T1000 (cell line): ENCODE measurements around the gene IQUB.
A peak's percentile ranks its signal among the peaks of the same experiment; 100 is the strongest.
"Not testable (repeated sequence)": the region's sequence is repeated elsewhere in the genome, so short reads cannot be mapped to it uniquely, and the experiment has no call there.

Source experiments
- DNase-seq: peaks from one replicate; lab custom pipeline; 2025; ENCODE audit warnings: mixed read lengths; lab: John Stamatoyannopoulos, UW

Gene IQUB

GRCh38 chr7:123534383-123535260 lies at the start of gene IQUB:
Gene IQUB, minus strand, starts transcription at chr7:123534595. Its CDS starts 22,255 bp downstream, at chr7:123512340.
- DNase-seq: peak; percentile 89

GRCh38 chr7:123583821-123584220 lies 49.4 kb upstream of the IQUB start:
- no peak for DNase-seq

GRCh38 chr7:123581162-123581459 lies 46.7 kb upstream of the IQUB start:
- no peak for DNase-seq

- no peak for DNase-seq
Measured at GRCh38 chr7:123580406-123581161, 46.2 kb upstream of the IQUB start.

GRCh38 chr7:123579416-123579815 lies 45.0 kb upstream of the IQUB start:
- no peak for DNase-seq

GRCh38 chr7:123573896-123574467 lies 39.6 kb upstream of the IQUB start:
- DNase-seq: no peak

- no peak for DNase-seq
Measured at GRCh38 chr7:123573341-123573740, 38.9 kb upstream of the IQUB start.

- DNase-seq: no peak
Measured at GRCh38 chr7:123571684-123572083, 37.3 kb upstream of the IQUB start.

- DNase-seq: no peak
Measured at GRCh38 chr7:123571187-123571586, 36.8 kb upstream of the IQUB start.

- DNase-seq: no peak
Measured at GRCh38 chr7:123570390-123571182, 36.2 kb upstream of the IQUB start.

- no peak for DNase-seq
Measured at GRCh38 chr7:123569352-123570010, 35.1 kb upstream of the IQUB start.

- no peak for DNase-seq
Measured at GRCh38 chr7:123562121-123562520, 27.7 kb upstream of the IQUB start.

- DNase-seq: no peak
Measured at GRCh38 chr7:123558289-123558874, 24.0 kb upstream of the IQUB start.

GRCh38 chr7:123557398-123558288 lies 23.2 kb upstream of the IQUB start, which contains the start of gene NDUFA5:
Gene NDUFA5, minus strand, starts transcription at chr7:123557818. Its CDS starts 23 bp downstream, at chr7:123557795.
- DNase-seq: peak; percentile 90

- no peak for DNase-seq
Measured at GRCh38 chr7:123557016-123557397, 22.6 kb upstream of the IQUB start.

- no peak for DNase-seq
Measured at GRCh38 chr7:123555484-123555883, 21.1 kb upstream of the IQUB start.

GRCh38 chr7:123553159-123553558 lies 18.8 kb upstream of the IQUB start:
- no peak for DNase-seq

- DNase-seq: no peak
Measured at GRCh38 chr7:123552641-123553040, 18.2 kb upstream of the IQUB start.

- not testable (repeated sequence) for DNase-seq
Measured at GRCh38 chr7:123552134-123552533, 17.7 kb upstream of the IQUB start.

- DNase-seq: no peak
Measured at GRCh38 chr7:123548406-123548805, 14.0 kb upstream of the IQUB start.
